HG02623 (cell line): ENCODE measurements around the gene TPSD1.

Experiments used
- ATAC-seq: cut with Tn5 transposase; IDR thresholded peaks from one replicate; pipeline ENCODE4 v1.9.1; 2021; ENCODE audit warnings: moderate library complexity; ENCODE audit not compliant: unreplicated experiment

Gene TPSD1

DNA sequence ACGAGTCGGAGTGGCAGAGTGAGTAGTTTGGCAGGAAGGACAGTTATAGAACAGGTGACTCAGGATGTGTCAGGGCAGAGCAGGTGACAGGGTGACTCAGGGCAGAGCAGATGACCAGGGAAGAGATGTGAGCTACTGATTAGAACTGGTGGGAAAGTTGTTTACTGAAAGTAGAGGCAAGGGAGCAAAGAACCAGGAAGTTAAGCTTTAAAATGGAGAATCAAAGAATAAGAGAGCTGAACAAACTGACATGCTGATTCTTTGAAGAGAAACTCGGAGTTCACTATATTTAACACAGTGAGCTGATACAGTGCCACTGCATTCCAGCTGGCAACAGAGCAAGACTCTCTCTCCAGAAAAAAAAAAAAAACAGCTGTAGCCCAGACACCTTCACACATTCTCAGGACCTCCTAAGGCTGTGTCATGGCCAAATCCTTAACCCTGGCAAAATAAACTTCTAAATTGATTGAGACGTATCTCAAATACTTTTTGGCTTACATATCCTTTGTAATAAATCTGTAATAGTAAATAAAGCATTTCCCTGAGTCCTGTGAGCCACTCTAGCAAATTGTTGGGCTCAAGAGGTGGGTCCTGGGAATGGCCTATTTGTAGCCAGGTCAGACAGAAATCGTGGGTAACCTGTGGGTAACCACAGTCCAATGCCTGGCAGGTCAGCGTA is 41.3 kb downstream of the TPSD1 start:
- ATAC-seq: no peak

DNA sequence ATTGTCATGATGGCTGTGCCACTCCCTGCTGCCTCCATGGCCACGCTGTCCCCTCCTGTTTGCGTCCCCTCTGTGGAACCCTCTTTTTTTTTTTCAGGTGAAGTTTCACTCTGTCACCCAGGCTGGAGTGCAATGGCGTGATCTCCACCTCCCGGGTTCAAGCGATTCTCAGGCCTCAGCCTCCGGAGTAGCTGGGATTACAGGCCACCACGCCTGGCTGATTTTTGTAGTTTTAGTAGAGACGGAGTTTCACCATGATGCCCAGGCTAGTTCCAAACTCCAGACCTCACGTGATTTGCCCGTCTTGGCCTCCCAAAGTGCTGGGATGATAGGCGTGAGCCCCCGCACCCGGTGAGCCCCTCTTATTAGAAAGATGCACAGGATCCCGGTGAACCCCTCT is 42.5 kb downstream of the TPSD1 start:
- ATAC-seq: no peak

DNA sequence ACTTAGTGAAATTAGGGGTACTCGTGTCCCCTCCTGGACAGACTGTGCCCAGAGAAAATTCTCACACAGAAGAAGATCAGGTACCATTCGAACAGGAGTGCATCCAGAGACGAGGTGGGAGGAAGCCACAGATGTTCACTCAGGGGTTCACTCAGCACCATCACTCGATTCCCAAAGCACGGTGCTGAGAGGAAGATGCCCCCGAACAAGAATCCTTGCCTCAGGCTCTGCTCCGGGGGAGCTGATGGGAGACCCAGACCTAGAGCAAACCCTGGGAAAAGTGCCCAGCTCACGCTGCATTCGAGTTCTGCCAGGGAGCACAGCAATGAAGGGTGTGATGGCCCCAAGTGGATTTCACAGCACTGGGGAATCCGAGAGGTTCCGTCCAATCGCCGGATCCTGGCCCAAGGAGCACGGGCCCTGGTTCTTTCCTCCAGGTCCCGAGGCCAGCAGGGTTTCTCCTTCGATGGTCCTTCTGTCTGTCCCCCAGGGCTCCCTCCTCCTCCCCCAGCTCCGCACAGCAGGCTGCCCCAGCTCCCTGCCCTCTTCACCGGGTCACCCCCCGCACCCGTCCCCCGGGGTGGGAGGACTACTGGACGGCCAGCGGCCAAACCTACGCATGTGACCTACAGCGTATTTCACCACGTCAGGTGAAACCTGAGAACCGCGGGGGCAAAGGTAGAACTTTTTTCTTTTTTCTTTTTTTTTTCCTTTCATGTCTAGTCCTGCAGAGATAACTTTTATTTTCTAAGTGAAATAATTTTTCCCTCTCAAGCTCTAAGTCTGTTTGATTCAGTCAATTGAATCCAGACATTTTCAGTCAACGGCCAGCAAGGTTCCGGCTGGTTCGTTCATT is 43.4 kb downstream of the TPSD1 start:
- ATAC-seq: no peak

DNA sequence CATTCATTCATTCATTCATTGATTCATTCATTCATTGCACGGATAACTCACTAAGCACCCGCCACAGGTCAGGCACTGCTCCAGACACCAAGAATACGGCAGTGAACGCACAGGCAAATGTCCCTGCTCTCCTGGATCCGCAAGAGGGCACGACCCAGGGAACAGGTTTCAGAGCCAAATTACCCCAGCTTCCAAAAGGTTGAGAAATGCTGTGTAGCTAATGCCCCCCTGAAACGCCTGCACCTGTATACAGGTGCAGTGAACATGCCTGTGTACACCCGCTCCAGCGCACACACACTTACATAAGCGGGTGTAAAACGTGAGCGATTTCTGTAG is 44.0 kb downstream of the TPSD1 start:
- ATAC-seq: no peak

DNA sequence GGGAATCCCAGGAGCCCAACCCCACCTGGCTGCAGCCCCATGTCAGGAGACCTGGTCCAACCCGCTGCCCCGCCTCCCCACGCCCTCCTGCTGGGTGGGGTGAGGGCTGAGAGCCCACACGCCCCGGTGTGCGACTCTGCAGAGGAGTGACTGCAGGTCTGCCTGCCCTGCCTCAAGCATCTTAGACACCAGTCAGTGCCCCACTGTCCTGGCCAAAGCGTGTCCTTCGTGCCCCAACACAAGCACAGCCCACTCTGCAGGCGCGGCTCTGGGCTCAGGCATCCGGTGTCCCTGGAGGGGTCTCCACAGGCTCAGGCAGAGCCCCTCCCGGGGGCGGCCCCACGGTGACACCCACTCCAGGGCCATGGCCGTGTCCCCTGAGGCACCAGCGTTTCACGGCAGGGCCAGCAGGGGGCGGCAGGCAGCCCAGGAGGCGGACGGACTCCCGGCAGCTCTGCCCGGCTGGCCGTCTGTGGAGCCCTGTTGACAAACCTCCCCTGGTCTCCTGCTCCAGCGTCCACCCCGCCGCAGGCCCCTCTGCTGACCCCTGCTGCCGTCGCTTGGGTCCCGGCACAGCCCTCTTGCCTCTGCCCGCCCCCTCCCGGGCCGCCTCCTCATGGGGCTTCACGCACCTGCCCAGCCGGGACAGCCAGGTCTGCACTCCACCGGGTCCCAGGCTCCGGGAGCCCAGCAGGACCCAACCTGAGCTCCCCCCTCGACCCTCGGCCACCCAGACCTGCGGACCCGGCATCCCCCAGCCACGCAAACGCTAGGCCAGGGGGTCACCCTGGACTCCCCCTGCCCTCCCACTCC is 45.0 kb downstream of the TPSD1 start:
- ATAC-seq: no peak

DNA sequence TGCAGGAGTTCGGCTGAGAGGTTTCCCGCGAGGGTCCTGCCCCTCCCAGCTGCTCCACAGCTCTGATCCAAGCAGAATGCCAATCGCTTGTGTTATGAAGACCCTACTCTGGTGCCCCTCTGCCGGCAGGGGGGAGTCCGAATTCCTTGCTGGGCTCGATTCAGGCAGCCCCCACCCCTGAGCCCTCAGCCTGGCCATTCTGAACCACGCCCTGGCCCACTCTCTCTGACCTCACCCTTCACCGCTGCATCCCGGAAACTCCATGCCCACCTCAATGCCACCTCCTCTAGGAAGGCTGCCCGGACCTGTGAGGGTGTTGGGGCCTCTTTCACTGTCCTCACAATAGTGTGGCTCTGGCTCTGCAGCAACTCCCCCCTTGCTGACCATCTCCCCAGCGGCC is 45.7 kb downstream of the TPSD1 start:
- ATAC-seq: no peak

DNA sequence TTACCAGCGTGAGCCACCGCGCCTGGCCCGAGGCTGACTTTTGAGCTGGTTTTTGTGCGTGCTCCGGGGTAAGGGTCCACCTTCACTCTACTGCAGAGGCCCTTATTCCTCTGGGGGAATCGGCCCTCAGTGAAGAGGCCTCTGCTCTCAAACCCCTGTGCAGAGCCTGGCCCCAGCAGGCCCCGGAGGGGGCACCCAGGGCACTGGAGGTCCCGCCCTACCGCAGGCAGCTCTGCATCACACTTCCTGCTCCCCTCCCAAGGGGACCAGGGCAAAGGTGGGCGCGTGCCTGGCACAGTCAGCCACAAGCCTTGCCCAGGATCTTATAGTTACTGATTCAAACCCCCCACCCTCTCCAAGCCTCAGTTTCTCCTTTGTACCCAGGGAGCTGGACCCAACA is 50.0 kb downstream of the TPSD1 start:
- no peak for ATAC-seq

DNA sequence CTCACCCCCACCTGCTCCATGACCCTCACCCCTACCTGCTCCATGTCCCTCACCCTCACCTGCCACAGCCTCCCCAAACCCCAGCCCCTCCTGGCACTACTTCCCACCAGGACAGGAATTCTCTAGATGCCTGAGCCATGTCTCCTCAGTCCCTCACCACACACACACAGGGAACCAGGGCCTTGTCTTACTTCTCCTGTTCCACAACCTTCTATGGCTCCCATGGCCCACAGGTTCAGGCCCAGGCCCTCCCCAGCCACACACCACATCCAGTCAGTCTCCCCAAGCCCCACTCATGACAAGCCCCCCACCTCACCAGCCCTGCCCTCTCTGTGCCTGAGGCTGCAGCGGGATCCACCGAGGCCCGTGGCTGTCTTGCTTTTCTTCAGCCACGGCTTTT is 50.5 kb downstream of the TPSD1 start:
- ATAC-seq: no peak

DNA sequence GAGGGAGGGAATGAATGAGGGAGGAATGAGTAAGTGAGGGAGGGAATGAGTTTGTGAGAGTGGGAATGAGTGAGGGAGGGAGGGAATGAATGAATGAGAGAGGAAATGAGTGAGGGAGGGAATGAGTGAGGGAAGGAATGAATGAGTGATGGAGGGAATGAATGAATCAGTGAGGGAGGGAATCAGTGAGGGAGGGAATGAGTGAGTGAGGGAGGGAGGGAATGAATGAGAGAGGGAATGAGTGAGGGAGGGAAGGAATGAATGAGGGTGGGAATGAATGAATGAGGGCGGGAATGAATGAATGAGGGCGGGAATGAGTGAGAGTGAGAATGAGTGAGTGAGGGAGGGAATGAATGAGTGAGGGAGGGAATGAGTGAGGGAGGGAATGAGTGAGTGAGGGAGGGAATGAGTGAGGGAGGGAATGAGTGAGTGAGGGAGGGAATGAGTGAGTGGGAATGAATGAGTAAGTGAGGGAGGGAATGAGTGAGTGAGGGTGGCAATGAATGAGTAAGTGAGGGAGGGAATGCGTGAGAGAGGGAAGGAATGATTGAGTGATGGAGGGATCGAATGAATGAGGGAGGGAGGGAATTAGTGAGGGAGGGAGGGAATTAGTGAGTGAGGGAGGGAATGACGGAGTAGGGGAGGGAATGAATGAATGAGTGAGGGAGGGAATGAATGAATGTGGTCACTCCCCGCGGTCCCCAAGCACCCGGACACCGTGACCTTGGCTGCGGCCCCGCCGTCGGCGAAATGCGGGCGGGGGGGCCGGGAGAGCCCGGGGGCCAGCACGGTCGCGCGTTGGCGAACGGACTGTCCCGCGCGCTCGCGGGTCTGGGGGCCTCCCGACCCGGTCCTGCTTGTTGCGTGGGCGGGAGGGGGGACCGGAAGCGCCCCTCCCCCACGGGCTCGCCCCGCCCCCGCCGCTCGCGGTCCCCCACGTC is 52.4 kb downstream of the TPSD1 start:
- no peak for ATAC-seq
